Colon (tissue), 2 donors: ENCODE results near the gene HIVEP2.
A peak's percentile ranks its signal among the peaks of the same experiment; 100 is the strongest.

Experiments used
- FAIRE-seq: peaks from 2 replicates; lab custom pipeline; 2012; peaks lifted over from hg19 to GRCh38; lab: Jason Lieb, UNC
- donor health status: control.
- donor health status: control.

Gene HIVEP2

GRCh38 chr6:142888456-142888855, 56.5 kb downstream of the HIVEP2 start:
- FAIRE-seq = no peak

GRCh38 chr6:142887517-142887916, 57.5 kb downstream of the HIVEP2 start:
- FAIRE-seq = no peak

GRCh38 chr6:142886431-142887170, 58.4 kb downstream of the HIVEP2 start:
- FAIRE-seq = peak; percentile 49

- no peak for FAIRE-seq
These were observed 59.7 kb downstream of the HIVEP2 start for GRCh38 chr6:142885182-142885867.

- FAIRE-seq = no peak
These were observed 60.6 kb downstream of the HIVEP2 start for GRCh38 chr6:142884214-142885035.

GRCh38 chr6:142883011-142883410, 62.0 kb downstream of the HIVEP2 start:
- FAIRE-seq = no peak

GRCh38 chr6:142881761-142882160, 63.2 kb downstream of the HIVEP2 start:
- FAIRE-seq = no peak

- no peak for FAIRE-seq
These were observed 63.7 kb downstream of the HIVEP2 start for GRCh38 chr6:142881290-142881689.

- FAIRE-seq = no peak
These were observed 64.8 kb downstream of the HIVEP2 start for GRCh38 chr6:142880201-142880600.

GRCh38 chr6:142879527-142879926, 65.4 kb downstream of the HIVEP2 start:
- FAIRE-seq = no peak

GRCh38 chr6:142879076-142879475, 65.9 kb downstream of the HIVEP2 start:
- no peak for FAIRE-seq

- FAIRE-seq = no peak
These were observed 66.6 kb downstream of the HIVEP2 start for GRCh38 chr6:142878407-142878806.

GRCh38 chr6:142874676-142875075, 70.3 kb downstream of the HIVEP2 start:
- FAIRE-seq = no peak

- no peak for FAIRE-seq
These were observed 72.6 kb downstream of the HIVEP2 start for GRCh38 chr6:142872376-142872775.

GRCh38 chr6:142871910-142872331, 73.1 kb downstream of the HIVEP2 start:
- no peak for FAIRE-seq

- no peak for FAIRE-seq
These were observed 74.1 kb downstream of the HIVEP2 start for GRCh38 chr6:142870787-142871415.

- no peak for FAIRE-seq
These were observed 76.1 kb downstream of the HIVEP2 start for GRCh38 chr6:142868917-142869316.

- FAIRE-seq = no peak
These were observed 76.8 kb downstream of the HIVEP2 start for GRCh38 chr6:142867988-142868812.

- FAIRE-seq = no peak
These were observed 77.6 kb downstream of the HIVEP2 start for GRCh38 chr6:142867355-142867801.

GRCh38 chr6:142863981-142864380, 81.0 kb downstream of the HIVEP2 start:
- FAIRE-seq = no peak

GRCh38 chr6:142861711-142862110, 83.3 kb downstream of the HIVEP2 start:
- FAIRE-seq = no peak
